GM19455 (cell line): ENCODE measurements around the gene CSF1.
"Not testable (repeated sequence)": the region's sequence is repeated elsewhere in the genome, so short reads cannot be mapped to it uniquely, and the experiment has no call there.

Experiments used
- ATAC-seq: cut with Tn5 transposase; IDR thresholded peaks from one replicate; pipeline ENCODE4 v1.9.1; 2021; ENCODE audit not compliant: unreplicated experiment

The CSF1 gene

DNA sequence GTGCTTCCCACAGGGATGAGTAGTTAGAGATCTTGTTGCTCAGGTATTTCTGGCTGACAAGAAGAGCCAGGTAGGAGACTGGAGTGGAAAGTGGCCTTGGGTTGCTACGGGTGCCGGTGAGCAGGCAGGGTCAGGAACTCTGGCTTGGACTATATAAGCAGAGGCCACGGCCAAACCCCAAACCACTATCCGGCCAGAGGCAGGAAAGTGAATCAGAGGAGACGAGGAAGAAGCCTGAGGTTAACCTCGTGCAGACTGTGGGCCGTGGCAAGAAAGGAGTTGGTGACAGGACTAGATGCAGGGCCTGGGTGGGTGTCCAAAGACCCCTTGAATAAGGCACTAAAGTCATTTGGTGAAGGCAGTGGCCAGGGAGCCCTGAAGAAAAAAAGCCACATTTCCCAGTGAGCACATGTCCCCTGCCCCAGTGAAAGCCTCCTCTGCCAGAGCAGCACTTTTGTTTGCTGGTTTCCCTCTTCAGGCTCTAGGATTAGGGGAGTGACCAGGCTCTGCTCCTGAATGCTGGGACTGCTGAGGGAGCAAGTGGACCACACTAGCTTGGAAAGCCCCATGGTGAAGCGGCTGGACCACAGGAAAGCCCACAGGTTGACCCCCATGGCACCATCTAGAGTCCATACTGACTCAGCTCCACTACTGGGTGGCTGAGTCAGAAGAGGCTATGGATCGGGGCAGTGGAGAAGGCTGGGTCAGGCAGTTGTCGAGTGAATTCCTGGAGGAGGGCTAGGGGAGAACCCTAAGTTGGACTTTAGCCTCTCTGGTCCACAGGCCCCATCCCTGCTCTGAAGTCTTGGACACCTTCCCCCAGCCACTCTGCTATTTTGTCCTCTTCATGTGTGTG lies 23.4 kb downstream of the CSF1 start:
- no peak for ATAC-seq

DNA sequence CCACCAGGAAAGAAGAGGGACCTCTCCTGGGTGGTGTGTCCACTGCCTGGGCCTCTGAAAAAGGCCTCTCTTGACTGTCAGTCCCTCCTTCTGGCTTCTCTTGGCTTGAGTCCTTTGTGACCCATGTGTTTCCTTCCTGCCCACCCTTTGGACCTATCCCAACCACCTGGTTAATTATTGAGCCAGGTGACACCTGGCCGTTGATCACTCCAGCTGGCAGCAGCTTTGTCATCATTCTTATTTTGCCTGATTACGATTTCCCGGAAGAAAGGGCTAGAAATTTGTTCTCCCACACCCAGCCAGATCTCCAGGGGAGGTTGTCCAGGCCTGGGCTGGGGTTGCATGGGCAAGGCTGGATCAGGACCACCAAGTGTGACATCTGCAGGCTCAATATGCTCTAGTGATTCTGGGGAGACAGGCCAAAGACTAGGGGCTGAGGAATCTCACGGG lies 24.8 kb downstream of the CSF1 start:
- ATAC-seq, result no peak

DNA sequence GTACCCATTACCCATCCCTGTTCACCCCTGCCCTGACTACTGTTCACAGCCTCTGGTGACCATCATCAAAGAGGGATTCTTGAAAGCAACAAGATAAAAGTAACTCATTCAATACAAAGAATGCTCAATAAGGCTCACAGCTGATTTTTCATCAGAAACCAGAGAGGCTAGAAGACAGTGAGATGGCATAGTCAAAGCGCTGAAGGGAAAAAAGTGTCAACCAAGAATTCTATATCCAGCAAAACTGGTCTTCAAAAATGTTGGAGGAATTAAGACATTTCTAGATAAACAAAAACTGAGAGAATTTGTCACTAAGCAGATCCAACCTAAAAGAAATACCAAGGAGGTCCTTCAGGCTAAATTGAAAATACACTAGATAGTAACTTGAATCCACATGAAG lies 27.1 kb downstream of the CSF1 start:
- no peak for ATAC-seq

DNA sequence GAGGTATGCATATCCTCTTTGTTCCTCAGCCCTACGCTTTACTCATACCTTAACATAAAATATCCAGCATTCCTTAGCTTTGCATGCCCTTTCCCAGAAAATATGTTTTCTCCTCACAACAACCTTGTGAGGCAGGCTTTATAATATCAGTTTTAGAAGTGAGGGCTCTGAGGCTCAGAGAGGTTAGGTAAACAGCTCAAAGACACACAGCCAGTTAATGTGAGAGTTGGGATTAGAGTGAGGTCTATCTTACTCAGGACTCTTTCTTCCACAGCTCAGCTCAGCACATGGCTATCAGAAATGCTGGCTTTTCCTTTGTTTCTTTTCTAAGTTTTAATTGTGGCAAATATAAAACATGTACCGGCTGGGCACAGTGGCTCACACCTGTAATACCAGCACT lies 27.9 kb downstream of the CSF1 start:
- ATAC-seq, result no peak

DNA sequence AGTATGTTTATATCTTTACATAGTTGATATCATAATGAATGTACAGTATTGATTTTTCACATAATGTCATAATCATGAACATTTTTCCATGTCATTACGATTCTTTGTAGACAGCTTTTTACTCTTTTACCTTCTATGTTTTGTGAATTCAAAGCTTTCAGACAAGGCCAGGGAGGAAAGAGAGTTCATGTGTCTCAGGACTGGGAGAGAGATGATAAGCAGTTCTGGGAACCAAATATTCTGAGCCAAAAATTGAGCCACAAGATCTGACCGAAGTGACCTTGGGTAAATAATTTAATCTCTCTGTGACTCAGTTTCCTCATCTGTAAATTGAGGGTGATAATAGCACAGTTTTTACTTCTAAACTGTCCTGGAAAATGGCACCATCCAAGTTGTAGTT lies 31.8 kb downstream of the CSF1 start:
- ATAC-seq, result no peak

DNA sequence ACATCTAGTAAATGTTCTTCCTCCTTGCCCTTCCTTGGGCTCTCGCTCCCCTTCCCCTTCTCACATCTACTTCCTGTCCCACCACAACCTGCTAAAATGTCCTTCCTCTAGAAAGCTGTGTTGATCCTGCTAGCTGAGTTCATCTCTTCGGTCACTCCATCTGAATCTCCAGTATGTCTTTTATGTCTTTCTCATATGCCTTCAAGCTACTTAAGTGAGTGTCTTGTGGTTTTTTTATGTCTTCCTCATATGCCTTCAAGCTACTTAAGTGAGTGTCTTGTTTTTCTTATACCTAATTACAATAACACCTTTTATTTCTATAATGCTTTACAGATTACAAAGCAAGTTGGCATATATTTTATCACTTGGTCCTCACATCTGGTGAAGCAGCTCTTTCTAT lies 33.9 kb downstream of the CSF1 start:
- ATAC-seq, result no peak

DNA sequence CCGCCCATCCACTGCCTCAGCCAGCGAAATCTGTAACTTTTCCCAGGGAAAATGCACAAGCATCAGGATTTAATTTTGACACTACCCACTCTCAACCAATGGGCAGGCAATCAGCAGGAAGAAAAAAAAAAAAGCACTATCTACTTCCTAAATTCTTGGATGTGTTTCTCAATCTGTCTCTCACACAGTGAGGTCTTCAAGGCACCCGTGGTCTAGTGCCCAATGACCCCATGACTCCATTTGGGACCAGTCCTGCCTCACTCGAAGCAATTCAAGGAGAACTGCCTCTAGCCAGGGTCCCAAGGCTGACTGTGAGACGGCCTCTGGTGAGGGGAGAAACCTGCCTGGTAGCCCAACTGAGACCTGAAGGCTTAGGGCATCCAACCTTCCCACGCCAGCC lies 35.9 kb downstream of the CSF1 start:
- no peak for ATAC-seq

DNA sequence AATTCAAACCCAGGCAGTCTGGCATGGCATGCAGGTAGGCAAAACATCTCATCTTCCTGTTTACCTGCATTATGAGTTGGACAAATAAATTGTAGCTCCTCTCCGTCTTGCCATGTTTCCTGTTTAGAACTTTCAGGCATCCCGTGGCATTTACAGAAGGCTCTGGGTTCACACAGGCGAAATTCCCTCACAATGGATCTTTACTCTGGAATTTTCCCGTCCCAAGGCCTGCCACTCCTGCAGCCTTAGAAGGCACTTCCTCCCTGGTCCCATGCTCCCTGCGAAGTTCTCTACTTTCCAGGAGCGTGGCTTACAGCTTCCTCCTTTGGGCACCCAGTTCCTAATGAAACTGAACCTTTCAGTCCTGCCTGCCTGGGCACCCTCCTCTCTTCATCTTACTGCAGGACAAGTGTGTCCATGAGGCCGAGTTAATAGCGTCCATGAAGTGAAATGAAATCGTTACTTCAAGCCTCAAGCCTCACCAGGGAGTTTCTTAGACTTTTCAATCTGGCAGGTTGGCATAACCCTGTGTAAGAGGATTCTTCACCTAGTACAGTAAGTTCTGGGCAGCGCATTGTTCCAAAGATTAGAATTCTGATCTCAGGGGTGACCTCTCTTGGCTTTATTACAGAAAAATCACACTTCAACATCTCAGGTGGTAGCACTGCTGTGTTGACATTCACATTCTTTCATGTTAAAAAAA lies 37.1 kb downstream of the CSF1 start:
- ATAC-seq, result no peak

DNA sequence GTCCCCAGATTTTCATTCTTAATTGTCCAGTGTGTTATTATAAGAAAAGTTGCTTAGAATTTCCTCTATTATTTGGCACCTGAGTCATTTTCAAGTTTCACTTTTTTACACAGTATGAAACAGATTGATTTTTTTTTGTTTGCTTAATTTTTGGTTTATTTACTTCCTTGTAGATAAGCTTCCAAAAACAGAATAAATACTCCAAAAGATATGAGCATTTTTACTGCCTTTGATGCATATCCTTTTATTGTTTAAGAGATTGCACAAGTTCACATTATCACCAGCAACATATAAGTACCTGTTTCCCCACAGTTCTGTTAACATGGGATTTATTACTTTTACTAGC lies 37.6 kb downstream of the CSF1 start:
- ATAC-seq, result no peak

DNA sequence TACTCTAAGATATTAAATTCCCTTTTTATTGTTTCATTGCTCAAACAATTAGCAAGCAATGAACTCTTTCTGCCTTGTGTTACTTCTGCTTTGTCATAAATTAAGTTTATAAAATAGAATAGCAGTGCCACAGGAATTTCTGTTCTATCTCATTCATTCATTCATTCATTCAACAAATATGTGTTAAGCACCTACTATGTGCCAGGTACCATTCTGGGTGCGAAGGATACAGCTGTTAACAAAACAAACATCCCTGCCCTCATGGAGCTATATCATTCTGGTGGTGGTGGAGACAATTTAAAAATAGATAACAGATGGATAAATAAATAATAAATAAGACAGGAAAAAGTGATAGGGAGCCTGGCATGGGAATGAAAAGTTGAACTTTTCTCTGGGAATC lies 39.4 kb downstream of the CSF1 start:
- no peak for ATAC-seq

DNA sequence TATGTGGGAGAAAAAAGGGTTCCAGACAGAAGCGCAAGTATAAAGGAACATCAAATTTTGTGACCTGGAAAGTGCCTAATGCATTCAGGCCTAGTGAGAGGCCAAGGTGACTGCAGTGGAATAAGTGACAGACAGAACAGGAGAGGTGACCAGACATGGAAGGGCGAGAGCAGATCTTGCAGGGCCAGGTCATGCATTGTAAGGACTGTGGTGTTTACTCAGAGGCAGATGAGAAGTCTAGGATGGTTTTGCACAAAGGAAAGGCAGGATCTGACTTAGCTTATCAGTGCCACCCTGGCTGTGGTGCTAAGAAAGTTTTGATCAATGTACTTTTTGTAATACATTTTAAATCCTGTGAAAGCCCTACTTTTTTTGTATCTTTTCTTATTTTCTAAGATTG lies 39.9 kb downstream of the CSF1 start:
- ATAC-seq, result no peak

DNA sequence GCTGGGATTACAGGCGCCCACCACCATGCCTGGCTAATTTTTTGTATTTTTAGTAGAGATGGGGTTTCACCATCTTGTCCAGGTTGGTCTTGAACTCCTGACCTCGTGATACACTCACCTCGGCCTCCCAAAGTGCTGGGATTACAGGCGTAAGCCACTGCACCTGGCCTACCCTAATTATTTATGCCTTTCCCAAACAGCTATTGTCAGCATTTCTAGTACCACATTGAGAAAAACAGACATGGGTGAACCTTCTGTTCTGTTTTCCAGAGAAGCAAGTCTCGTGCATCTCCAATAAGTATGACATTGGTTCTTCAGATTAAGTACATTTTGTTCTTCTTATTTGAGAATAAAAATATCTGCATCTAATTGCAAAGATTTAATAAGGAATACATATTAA lies 40.9 kb downstream of the CSF1 start:
- ATAC-seq, result not testable (repeated sequence)

DNA sequence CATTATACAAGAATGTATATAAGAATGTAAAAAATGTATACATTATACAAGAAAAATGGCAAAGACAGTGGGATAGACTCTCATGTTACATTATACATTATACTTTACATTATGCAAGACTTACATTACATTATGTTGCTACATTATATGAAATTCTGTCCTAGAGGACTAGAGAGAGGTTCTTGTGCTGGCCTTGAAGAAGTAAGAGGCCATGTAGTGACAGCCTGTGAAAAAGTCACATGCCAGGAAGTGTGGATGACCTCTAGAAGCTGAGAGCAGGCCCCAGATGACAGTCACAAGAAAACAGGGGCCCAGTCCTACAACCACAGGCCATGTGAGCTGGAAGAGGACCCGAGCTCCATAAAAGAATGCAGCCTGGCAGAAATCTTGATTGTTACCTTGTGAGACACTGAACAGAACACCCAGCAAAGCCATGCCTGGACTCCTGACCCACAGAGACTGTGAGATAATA lies 43.4 kb downstream of the CSF1 start:
- ATAC-seq, result no peak

DNA sequence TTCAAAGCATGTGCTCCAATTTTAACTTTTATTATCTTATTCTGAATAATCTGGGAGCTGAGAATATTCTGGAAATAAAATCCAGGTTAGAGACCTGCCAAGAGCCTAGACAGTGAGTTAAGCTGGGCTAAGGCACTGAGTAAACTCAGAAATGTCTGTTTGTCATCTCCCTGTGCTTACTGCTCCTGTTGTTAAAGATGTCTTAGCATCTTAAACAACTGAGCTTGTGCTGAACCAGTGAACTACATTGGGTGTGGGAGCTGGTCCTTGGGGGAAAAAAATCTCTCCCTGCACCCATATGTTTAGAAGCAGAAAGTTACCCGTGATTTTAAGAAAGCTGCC lies 49.0 kb downstream of the CSF1 start:
- ATAC-seq, result no peak

DNA sequence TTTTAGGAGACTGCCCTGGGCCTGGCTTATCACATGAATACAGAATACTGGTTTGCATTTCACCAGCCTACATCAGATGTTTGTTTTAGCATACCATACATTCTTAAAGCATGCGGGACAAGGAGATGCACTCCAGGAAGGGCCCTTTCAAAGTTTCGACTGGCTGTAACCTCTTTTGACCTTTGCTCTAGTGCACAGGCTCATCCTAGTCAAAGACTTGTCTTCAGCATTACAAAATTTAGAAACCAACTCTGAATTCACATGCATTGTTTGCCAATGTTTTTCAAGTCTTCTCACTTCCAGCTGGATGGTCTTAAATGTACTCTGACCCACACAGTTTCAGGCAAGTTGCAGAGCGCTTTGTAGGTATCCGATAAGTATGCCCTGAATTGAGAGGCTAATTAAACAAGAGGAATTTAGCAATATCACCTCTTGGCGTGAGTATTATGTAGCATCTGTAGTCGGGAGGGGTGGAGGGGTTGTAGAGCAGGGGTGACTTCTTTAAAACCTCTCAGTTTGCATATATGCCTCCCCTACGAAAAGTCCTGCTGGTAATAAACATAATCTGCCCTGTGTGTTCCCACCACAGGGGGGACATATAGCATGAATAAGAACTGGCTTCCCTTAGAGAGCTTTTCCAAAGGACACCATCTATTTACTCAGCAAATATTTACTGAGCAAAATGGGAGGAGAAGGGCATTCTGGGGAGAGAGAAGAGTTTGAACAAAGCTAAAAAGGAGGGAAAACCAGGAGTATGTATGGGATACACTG lies 49.5 kb downstream of the CSF1 start:
- no peak for ATAC-seq

DNA sequence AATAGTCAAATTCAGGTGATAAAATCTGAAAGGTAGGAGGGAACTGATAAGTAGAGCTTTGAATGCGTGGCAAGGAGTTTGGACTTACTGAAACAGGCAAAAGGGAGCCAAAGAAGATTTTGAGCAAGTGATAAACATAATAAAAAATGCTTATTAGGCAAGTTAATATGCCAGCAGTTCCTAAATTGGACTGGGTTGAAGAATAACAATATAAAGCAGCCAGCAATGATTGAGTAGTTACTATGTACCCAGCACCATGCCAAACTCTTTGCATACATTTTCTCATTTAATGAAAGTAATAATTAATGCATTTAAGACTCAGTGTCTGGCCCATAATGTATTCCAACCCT lies 50.1 kb downstream of the CSF1 start:
- ATAC-seq, result no peak

DNA sequence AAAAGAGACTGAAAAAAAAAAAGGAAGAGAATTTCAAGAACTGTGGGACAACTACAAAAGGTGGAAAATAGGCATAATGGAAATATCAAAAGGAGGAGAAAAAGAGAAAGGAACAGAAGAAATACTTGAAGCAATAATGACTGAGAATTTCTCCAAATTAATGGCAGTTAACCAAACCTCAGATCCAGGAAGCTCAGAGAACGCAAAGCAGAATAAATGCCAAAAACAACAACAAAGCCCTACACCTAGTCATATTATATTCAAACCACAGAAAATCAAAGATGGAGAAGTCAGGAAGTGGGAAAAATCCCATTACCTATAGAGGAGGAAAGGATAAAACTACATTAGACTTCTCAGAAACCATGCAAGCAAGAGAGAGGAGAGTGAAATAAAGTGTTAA lies 53.2 kb downstream of the CSF1 start:
- ATAC-seq, result no peak

DNA sequence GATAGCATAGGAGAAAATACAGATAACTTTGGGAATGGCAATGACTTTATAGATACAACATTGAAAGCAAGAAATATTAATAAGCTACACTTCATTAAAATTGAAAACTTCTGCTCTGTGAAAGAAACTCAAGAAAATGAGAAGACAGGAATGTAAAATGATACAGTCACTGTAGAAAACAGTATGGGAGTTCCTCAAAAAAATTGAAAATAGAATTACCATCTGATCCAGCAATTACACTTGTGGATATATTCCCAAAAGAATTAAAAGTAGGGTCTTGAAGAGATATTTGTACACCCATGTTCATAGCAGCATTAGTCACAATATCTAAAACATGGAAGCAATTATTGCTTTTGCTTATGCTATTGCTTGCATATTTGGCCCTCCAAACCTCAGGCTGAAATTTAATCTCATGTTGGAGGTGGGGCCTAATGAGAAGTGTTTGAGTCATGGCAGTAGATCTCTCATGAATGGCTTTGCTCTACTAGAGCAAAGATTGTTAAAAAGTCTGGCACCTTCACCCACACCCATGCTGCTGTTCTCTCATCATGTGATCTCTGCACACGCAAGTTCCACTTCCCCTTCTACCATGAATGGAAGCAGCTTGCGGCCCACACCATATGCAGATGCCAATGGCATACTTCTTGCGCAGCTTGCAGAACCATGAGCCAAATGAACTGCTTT lies 58.6 kb downstream of the CSF1 start:
- ATAC-seq, result no peak

DNA sequence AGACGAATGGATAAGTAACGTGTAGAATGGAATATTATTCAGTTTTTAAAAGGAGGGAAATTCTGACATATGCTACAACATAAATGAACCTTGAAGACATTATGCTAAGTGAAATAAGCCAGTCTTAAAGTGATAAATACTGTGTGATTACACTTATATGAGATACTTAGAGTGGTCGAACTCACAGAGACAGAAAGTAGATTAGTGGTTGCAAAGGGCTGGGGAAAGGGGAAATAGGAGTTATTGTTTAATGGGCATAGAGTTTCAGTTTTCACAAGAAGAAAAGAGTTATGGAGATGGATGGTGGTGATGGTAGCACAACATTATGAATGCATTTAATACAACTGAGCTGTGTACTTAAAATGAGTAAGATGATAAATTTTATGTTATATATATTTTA lies 59.3 kb downstream of the CSF1 start:
- no peak for ATAC-seq

DNA sequence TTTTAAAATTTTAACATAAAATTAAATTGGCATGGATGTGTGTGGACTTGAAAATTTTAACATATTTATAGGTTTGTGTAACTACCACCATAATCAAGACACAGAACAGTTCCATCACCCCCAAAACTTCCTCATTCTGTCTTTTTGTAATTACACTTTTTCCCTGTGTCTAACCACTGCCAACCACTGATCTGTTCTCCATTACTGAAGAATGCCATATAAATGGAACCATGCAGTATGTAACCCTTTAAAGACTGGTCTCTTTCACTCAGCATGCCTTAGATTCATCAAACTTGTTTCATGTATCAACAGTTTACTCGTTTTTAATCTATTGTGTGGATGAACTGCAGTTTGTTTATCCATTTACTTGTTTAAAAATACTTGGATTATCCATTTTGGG lies 60.9 kb downstream of the CSF1 start:
- ATAC-seq, result no peak

DNA sequence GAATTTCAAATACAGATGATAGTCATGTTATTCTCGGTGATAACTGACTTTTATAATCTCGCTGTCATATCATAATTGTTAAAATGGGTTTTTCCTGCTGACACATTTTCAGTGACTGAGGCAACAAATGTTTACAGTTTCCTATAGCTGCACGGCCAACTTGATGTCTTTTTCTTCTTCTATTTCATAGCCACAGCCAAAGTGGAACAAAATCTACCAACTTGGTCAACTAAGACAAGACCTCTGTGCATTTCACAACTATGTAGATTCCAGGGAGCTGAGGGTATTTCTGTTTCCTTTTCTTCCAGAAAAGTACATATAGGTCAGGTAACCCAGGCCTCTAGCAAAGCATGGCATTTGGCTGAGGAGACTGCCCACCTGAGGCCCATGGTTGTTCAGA lies 63.5 kb downstream of the CSF1 start:
- no peak for ATAC-seq
